DND-41 (cell line): Measurements from ENCODE around the gene SKA1.

Experiments used
- CTCF ChIP-seq: IDR thresholded peaks from 2 replicates; pipeline ENCODE4 v1.5.1; 2012; ENCODE audit warnings: borderline replicate concordance, low read length, moderate library complexity, mild to moderate bottlenecking; ENCODE audit not compliant: poor library complexity, severe bottlenecking; ENCODE audit errors: extremely low read depth
- EZH2 ChIP-seq: IDR thresholded peaks from 3 replicates; pipeline ENCODE4 v1.6.1; 2012; ENCODE audit warnings: borderline replicate concordance, low read depth, mild to moderate bottlenecking, moderate library complexity, low read length, inconsistent platforms; ENCODE audit not compliant: severe bottlenecking

DNA sequence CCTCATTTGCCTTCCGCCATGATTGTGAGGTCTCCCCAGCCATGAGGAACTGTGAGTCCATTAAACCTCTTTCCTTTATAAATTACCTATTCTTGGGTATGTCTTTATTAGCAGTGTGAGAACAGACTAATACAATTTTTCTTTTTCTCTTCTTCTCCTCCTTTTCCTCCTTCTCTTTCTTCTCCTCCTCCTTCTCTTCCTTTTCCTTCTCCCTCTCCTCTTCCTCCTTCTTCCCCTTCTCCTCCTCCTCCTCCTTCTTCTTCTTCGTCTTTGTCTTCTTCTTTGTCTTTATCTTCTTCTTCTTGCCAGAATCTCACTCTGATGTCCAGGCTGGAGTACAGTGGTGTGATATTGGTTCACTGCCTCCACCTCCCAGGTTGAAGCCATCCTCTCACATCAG, 20.2 kb downstream of the SKA1 start:
- TF ChIP-seq CTCF (no peak), EZH2 (no peak)
